Measurements from ENCODE around the gene GALT.

GALT gene

DNA sequence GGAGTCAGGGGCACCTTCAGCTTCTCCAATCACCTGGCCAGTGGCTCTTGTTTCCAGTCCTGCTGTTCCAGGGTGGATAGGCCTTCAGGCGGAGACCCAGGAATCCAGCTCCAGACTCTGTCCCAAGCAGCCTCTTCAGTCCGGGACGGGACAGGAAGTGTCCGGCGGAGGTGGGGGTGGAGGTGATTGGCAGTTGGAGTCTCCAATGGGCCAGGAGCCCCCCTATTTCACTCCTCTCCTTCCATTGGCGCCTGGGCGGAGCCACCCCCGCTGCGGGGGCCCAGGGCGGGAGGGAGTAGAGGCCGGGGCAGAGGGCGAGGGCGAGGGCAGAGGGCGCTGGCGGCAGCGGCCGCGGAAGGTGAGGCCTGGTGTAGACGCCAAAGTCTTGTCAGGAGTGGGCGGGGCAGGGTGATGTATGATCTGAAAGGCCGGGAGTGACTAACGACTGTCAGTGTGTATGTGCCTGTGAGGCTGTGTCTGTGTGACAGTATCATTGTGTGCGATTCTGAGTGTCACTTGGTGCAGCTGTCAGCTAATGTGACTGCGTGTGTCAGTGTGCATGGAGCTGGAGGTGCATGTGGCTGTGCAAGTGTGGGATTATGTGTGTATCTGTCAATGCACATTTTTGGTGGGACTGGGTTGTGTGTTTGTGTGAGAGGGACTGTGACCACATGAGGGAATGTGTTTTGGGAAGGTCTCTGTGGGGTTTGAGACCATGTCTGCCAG, 5.6 kb downstream of the GALT start, which contains the start of gene IL11RA:
Gene IL11RA (plus strand): TSS at position 310 of the 726 bp plus-strand sequence. CDS start 3,033 bp downstream, outside the sequence.
- DNase-seq (ENCODE audit: low read depth, low spot score), result no peak

DNA sequence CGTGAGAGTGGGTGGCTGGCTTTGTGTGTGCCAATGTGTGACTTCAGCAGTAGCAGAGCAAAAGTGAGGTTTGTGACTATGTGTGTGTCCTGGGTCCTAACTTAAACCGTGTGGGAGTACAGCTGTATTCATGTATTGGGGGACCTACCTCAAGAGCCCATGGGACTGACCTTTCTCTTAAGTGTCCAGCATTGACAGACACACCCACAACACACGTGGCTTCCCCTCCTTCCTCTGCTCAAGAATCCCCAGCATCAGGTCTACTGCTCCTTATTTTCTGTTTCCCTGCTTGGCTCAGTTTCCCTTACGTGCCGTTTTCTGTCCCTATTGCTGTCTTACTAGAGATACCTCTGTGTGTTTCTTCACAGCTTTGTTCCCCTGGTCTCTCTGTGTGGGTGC, 6.1 kb downstream of the GALT start:
- no peak for DNase-seq (ENCODE audit: low read depth, low spot score)

- no peak for DNase-seq (ENCODE audit: low read depth, low spot score)
Measured at GRCh38 chr9:34653151-34654072, 6.9 kb downstream of the GALT start.

DNA sequence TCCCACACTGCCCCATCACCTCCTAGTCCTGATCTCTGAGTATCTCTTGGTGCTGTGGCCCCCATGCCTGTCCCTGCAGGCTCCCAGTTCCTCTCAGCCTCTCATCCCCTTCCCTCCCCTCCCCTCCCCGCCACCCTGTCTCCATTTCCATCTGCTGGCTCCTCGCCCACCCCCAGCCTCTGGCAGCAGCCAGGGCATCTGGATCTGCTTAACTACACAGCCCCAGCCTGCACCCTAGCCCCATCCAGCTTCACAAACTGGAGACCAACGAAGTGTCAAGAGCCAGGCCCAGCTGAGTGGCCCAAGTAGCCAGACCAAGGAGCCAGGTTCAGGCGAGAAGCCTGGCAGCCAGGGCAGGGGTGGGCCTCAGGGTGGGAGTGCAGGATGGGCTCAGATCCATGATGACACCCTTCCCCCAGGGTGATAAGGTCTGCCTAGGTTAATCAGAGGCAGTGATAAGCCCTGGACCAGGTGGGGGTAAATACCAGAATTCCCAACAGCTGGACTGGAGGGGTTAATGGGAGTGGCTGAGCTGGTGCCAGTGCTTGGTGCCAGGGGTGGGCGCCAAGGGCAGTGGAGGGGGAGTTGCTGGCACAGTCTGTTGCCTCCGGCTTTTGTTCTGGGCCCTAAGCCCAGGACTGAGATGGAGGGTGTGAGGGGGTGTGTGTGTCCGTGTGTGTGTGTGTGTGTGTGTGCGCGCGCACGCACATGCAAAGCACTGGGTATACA, 8.0 kb downstream of the GALT start:
- no peak for DNase-seq (ENCODE audit: low read depth, low spot score)

GRCh38 chr9:34655394-34655793, 8.9 kb downstream of the GALT start:
- no peak for DNase-seq (ENCODE audit: low read depth, low spot score)

- no peak for DNase-seq (ENCODE audit: low read depth, low spot score)
Measured at GRCh38 chr9:34656992-34657391, 10.5 kb downstream of the GALT start.

GRCh38 chr9:34658461-34658860, 12.0 kb downstream of the GALT start:
- no peak for DNase-seq (ENCODE audit: low read depth, low spot score)

DNA sequence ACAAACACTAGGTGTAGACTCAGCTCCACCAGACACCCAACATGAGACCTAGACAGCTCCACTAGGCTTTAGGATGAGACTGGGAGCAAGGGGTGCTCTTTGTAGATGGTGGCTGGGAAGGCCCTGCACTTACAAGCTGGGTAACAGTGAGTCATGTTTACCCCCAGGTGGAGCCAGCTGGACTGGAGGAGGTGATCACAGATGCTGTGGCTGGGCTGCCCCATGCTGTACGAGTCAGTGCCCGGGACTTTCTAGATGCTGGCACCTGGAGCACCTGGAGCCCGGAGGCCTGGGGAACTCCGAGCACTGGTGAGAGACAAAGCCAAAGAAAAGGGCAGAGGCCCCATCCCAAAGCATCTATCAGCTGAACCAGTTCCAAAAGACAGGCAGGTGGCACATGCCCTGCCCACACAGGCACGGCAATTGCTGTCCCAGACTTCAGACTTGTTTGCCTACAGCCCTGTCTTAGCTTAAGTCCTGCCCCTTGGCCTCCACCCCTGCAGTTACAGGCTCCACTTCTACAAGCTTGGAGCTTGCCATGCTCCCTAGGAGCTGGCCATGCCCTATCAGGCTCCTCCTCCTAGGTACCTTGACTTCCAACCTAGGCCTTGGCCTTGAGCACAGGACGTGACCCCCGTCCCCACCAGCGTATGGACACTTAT, 13.2 kb downstream of the GALT start:
- DNase-seq (ENCODE audit: low read depth, low spot score), result no peak

DNA sequence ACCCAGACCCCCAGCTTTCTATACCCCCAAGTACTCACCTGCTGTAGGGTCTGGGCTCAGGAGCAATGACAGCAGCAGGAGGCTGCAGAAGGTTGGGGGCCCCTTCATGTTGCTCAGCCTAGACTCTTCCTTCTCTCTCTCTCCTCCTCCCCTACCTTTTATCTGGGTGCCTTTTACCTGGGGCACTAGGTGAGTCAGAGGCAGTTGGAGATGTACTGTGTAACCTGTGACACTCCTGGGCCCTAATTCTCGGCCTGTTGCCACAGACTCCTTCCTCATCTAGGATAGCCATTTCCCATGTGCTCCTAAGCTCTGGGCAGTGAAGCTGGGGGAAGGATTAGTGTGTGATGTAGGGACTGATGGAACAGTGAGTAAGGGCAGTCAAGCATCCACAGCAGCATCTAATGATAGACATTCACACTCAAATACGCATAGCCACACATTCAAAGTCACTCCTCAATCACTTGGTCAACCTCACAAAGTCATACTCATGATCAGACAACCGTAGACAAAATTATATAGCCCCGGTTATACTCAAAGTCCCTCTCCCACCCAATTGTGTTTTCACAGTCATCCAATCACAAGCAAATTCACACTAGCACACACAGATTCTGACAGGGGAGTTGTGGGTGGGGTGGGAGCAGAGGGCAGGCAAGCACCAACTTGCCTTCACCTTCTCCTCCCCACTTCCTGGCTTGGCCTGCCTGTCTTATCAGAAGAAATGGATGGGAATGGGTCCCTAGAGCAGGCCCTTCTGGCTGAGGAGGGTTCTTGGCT, 16.2 kb downstream of the GALT start, which contains the start of gene CCL27:
Gene CCL27 (minus strand): TSS at position 132 of the 777 bp plus-strand sequence. CDS start 24 bp downstream, at position 108.
- no peak for DNase-seq (ENCODE audit: low read depth, low spot score)

DNA sequence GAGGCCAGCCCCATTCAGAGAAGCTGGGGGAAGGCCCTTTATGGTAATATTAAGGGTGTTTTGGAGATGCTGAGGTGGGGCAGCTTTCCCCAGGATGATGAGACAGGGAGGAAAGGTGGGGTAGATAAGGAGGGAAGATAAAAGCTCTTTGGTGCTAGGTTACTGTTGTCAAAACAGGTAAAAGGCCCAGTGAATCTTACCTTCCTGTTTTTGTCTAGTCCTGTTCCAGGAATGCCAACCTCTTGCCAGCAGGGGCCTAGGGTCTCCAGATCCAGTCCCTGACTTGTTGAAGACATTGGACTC, 16.8 kb downstream of the GALT start:
- no peak for DNase-seq (ENCODE audit: low read depth, low spot score)

DNA sequence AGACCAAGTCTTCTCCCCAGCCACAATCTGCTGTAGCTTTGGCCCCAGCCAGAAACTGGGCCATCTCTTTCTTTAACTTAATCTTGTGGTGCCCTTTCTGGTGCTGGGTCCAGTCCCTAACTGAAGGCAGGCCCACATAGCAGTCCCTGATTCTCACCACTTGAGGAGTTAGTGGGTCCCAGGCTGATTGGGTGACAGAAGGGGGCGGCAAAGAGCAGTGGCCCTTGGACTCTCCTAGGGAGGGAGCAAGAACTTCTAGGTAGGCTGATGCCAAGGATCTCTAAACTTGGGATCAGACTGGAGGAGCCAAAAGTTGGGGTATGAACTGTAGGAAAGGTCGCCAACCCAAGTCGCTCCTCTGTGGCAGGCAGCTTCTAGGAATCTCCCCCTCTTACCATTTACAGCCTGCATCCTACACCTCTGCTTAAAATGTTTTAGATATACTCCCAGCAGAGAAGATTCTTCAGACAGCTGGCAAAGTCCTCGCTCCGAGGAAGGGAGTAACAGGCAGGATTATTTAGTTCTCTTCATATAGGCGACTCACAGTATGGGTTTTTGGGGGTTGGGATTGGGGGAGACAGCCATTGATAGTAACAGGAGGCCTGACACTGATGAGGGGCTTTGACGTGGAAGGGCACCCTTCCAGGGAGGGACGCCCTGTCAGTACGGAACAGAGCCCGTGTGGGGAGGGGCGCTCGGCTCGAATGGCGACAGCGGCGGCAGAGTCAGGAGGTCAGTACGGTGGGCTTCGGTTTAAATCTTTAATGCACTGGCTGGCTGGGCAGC, 18.0 kb downstream of the GALT start:
- DNase-seq (ENCODE audit: low read depth, low spot score), result peak; percentile 34

DNA sequence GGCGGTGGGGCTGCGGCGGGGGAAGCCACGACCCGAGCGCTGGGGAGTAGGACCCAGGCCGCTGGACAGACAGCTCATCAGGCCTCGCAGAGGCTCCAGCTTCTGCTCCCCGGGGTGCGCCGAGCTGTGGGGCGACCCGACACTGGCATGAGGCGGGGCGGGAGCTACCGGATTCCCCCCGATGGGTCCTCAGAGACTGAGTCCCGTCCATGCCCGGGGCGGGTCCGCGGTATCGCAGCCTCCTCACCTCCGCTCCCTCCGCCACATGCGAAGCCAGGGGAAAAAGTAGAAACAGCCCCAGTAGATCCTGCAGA, 18.5 kb downstream of the GALT start:
- DNase-seq (ENCODE audit: low read depth, low spot score), result no peak

GRCh38 chr9:34665381-34666250, 19.1 kb downstream of the GALT start:
- DNase-seq (ENCODE audit: low read depth, low spot score), result peak; percentile 72

DNA sequence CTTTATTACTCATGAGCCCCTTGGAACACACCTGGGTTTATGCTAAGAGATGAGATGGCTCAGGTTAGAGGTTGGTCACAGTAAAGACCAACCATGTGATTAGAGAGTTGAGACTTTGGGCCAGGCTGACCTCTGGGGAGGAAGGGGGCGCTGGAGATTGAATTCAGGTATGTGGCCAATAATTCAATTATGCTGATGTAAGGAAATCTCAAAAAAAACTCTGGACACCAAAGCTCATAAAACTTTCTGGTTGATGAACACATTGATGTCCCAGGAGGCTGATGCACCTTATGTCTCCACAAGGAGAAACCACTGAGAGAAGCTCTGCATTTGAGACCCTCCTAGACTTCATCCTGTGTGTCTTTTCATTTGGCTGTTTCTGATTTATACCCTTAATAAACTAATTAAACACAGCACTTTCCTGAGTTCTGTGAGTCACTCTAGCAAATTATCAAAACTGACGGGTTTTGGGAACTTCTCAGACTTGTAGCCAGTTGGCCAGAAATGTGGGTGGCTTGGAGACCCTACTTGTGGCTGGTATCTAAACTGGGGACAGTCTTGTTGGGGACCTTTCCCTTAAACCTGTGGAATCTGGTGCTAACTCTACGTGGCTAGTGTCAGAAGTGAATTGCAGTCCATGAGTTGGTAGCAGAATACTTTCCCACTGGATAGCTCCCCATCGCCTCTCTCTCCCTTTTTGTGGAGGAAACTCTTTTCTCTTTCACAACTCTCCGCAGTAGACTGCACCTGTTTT, 23.5 kb downstream of the GALT start:
- DNase-seq (ENCODE audit: low read depth, low spot score), result no peak

- DNase-seq (ENCODE audit: low read depth, low spot score), result no peak
Measured at GRCh38 chr9:34671307-34671706, 24.8 kb downstream of the GALT start.

DNA sequence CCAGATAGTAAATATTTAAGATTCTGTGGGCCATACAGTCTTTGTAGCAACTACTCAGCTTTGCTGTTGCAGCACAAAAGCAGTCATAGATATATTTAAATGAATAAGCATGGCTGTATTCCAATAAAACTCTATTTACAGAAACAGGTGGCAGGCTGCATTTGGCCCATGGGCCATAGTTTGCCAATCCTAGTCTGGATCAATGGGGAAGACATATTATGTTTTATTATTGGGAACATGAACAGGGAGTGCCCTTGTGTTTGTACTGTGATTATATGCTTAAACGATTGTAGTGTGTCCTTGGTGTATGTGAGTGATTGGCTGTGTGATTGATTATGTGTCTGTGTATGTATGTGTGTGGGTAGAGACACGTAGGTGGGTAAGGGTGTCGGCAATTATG, 28.0 kb downstream of the GALT start:
- no peak for DNase-seq (ENCODE audit: low read depth, low spot score)

DNA sequence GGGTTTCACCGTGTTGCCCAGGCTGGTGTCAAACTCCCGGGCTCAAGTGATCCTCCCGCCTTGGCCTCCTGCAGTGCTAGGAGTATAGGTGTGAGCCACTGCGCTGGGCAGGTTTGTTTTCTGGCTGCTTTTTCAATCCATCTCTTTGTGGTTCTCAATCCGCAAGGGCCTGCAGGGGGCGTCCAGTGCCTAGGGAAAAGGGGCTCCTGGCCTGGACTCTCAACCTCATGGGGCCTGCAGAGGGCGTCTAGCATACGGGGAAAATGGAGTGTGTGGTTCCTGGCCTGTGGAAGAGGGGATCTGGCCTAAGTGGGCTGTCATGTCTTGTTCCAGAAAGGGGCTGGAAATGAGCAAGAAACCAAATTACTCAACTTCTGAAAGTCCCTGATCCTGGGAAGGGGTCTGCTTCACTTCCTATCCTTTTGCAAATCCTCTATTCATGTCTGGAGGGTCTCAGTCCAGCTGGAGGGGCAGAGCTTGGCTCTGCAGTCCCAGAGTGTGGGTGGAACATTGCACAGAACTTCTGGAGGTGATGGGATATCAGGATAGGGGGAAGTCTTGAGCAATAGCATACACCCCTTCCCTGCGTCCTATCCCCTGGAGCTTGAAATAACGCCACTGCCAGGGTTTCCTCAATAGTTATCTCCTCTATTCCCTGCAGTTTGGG, 28.7 kb downstream of the GALT start:
- no peak for DNase-seq (ENCODE audit: low read depth, low spot score)

- no peak for DNase-seq (ENCODE audit: low read depth, low spot score)
Measured at GRCh38 chr9:34675869-34676268, 29.4 kb downstream of the GALT start.
